IPS-20b (cell line): ENCODE data around the gene RHOA.
A peak's percentile ranks its signal among the peaks of the same experiment; 100 is the strongest.
"Not testable (repeated sequence)": the region's sequence is repeated elsewhere in the genome, so short reads cannot be mapped to it uniquely, and the experiment has no call there.

Source experiments
- H3K27ac ChIP-seq: one replicate; pipeline ENCODE4 v1.5.1; 2013; ENCODE audit warnings: low read length
- H3K27me3 ChIP-seq: 2 replicates; pipeline ENCODE4 v1.6.1; 2013; ENCODE audit warnings: mild to moderate bottlenecking, low read length, inconsistent platforms; ENCODE audit not compliant: insufficient read depth
- H3K36me3 ChIP-seq: 2 replicates; pipeline ENCODE4 v1.6.1; 2013; ENCODE audit warnings: low read depth, mild to moderate bottlenecking, inconsistent platforms, low read length, moderate library complexity; ENCODE audit not compliant: insufficient read depth
- H3K4me1 ChIP-seq: 2 replicates; pipeline ENCODE4 v1.6.1; 2013; ENCODE audit warnings: mild to moderate bottlenecking, control low read depth, inconsistent platforms, low read length, moderate library complexity; ENCODE audit not compliant: insufficient read depth
- H3K4me3 ChIP-seq: 2 replicates; pipeline ENCODE4 v1.5.1; 2013; ENCODE audit warnings: mild to moderate bottlenecking, low read length, inconsistent platforms
- H3K9ac ChIP-seq: 2 replicates; pipeline ENCODE4 v1.6.1; 2013; ENCODE audit warnings: low read depth, mild to moderate bottlenecking, inconsistent platforms, low read length, moderate library complexity
- H3K9me3 ChIP-seq: 2 replicates; pipeline ENCODE4 v1.6.1; 2013; ENCODE audit warnings: mild to moderate bottlenecking, low read depth, low read length, inconsistent platforms; ENCODE audit not compliant: insufficient read depth

RHOA gene

GRCh38 chr3:49339941-49340800 is 71.6 kb downstream of the RHOA start, which contains the start of gene USP4:
Gene USP4, minus strand, starts transcription at chr3:49340053. Its CDS starts 29 bp downstream, at chr3:49340024.
- Histone ChIP-seq H3K9me3 (no peaks in the 10 kb centered on the region), H3K36me3 (peaks cover 6% of the 10 kb centered on the region), H3K27me3 (no peaks in the 10 kb centered on the region), H3K4me1 (peaks cover 6% of the 10 kb centered on the region; the same call in 1 of the 2 replicates), H3K9ac (peak within 1 kb of the TSS; percentile 72), H3K4me3 (peak within 1 kb of the TSS; percentile 91), H3K27ac (peak within 1 kb of the TSS; percentile 68)

DNA sequence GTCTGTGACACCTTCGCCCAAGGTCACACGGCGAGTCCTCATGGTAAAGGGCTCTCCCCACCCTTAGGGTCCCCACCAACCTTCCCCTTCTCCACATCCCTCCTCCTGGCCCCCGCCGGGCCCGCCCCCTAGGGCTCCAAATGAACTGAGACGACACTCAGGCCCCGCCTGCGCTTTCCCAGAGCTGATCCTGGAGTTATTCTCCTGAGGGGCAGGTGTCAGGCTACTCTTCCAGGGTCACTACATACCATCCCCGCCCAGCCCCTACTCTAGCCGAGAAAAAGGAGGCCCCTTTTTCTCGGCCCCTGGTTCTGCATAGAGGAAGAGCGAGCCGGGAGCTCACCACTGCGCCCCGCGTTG is 72.2 kb downstream of the RHOA start:
- no peaks in the 10 kb centered on the region for H3K27me3 ChIP-seq
- peak overlapping the region; percentile 72; the same call in 1 of the 2 replicates for H3K9ac ChIP-seq
- no peaks in the 10 kb centered on the region for H3K9me3 ChIP-seq
- H3K27ac ChIP-seq, result peak overlapping the region; percentile 68
- peaks cover 6% of the 10 kb centered on the region; the same call in 1 of the 2 replicates for H3K4me1 ChIP-seq
- peaks cover 12% of the 10 kb centered on the region for H3K36me3 ChIP-seq
- H3K4me3 ChIP-seq, result peak overlapping the region; percentile 91

- peaks cover 43% of the 10 kb centered on the region for H3K36me3 ChIP-seq
- H3K4me3 ChIP-seq, result no peak overlapping the region
Measured at GRCh38 chr3:49333916-49334633, 77.7 kb downstream of the RHOA start.

GRCh38 chr3:49333091-49333490 is 78.7 kb downstream of the RHOA start:
- Histone ChIP-seq H3K36me3 (peaks cover 44% of the 10 kb centered on the region), H3K9me3 (no peaks in the 10 kb centered on the region), H3K27ac (no peak overlapping the region), H3K9ac (no peak overlapping the region), H3K4me3 (no peak overlapping the region), H3K4me1 (no peaks in the 10 kb centered on the region), H3K27me3 (no peaks in the 10 kb centered on the region)

More at GRCh38 chr3:49333916-49334633, 77.7 kb downstream of the RHOA start:
- H3K27ac ChIP-seq, result no peak overlapping the region
- H3K9ac ChIP-seq, result no peak overlapping the region
- H3K27me3 ChIP-seq, result no peaks in the 10 kb centered on the region
- no peaks in the 10 kb centered on the region for H3K4me1 ChIP-seq
- H3K9me3 ChIP-seq, result no peaks in the 10 kb centered on the region

DNA sequence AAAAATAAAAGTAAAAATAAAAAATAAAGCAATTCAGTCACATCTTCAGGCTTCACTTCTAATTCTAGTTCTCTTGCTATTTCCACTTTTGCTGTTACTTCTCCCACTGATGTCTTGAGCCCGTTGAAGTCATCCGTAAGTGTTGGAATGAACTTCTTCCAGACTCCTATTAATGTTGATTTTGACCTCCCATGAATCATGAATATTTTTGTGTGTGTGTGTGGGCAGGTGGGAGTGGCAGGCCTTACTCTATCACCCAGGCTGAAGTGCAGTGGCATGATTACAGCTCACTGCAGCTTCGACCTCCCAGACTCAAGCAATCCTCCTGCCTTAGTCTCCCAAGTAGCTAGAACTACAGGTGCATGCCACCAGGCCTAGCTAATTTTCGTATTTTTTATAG is 82.6 kb downstream of the RHOA start:
- no peak overlapping the region for H3K27ac ChIP-seq
- peaks cover 59% of the 10 kb centered on the region for H3K36me3 ChIP-seq
- H3K4me3 ChIP-seq, result no peak overlapping the region
- no peak overlapping the region for H3K9ac ChIP-seq
- H3K9me3 ChIP-seq, result no peaks in the 10 kb centered on the region
- no peaks in the 10 kb centered on the region for H3K27me3 ChIP-seq
- no peaks in the 10 kb centered on the region for H3K4me1 ChIP-seq

DNA sequence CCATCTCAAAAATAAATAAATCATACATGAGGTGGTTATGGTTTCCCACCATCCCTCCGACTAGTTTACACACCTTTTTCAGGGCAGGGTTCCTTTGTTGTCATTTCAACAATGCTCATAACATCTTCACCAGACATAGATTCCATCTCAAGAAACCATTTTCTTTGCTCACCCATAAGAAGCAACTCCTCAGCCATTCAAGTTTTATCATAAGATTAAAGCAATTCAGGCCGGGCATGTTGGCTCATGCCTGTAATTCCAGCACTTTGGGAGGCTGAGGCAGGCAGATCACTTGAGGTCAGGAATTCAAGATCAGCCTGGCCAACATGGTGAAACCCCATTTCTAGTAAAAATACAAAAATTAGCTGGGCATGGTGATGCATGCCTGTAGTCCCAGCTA is 83.4 kb downstream of the RHOA start:
- H3K4me1 ChIP-seq, H3K27ac ChIP-seq, H3K27me3 ChIP-seq, H3K4me3 ChIP-seq, H3K9me3 ChIP-seq, H3K9ac ChIP-seq: not testable (repeated sequence)
- H3K36me3 ChIP-seq, result peaks cover 59% of the 10 kb centered on the region

GRCh38 chr3:49327485-49327884 is 84.3 kb downstream of the RHOA start:
- Histone ChIP-seq H3K36me3 (peaks cover 59% of the 10 kb centered on the region), H3K27me3 (no peaks in the 10 kb centered on the region), H3K4me1 (no peaks in the 10 kb centered on the region), H3K27ac (no peak overlapping the region), H3K4me3 (no peak overlapping the region), H3K9ac (no peak overlapping the region), H3K9me3 (no peaks in the 10 kb centered on the region)

DNA sequence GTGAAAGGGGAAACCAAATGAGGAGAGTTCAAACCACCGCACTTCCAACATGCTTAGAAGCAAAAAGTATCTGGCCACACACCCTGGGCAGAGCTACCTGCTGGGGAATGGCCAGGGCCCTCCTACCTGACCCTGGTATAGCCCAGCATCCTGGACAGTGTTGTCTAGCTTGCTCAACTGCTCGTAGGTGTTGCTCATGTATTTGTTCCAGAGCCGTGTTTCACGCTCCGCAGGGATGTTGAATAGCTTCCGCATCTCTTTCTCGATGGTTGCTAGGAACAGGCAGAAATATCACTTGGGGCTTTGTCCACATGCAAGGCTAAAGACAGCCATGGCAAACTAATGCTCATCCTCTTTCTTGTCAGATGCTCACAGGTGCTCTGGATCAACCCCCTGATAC is 87.0 kb downstream of the RHOA start:
- H3K9ac ChIP-seq, result no peak overlapping the region
- no peaks in the 10 kb centered on the region for H3K27me3 ChIP-seq
- no peak overlapping the region for H3K27ac ChIP-seq
- no peaks in the 10 kb centered on the region for H3K9me3 ChIP-seq
- no peaks in the 10 kb centered on the region for H3K4me1 ChIP-seq
- no peak overlapping the region for H3K4me3 ChIP-seq
- peaks cover 75% of the 10 kb centered on the region for H3K36me3 ChIP-seq

GRCh38 chr3:49316696-49317457 is 94.9 kb downstream of the RHOA start:
- no peak overlapping the region for H3K9ac ChIP-seq

DNA sequence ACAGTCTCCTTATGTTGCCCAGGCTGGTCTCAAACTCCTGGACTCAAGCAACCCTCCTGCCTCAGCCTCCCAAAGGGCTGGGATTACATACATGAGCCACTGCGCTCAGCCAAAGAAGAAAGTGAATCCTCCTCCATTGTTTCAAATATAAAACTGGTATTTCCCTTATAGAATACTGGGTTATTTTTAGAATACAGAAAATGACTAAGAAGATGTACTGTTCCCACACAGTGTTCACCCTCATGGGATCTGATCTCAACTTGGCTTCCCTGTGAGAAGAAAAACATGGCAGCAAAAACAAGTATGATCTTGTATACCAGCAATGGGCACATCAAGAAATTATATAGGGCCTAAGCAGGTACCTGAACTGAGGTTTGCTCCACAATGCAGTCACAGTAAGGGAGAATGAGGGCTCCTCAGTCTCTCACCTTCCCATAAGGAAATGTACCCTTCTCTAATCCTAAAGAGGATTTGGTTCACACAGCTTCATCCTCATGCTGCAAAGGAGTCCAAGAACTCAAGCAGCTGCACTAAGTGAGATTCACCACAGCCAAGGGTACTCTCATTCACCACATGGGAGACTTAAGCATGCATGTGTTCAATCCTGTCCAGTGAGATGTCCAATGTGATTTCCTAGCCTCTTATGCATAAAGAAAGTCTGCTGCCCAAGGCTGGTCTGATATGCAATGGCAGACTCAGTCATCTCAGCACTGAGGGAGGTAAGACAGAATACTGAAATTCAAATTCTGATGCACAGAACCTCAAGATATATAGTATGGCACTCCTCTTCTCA is 97.7 kb downstream of the RHOA start:
- H3K27ac ChIP-seq, result no peak overlapping the region
- no peaks in the 10 kb centered on the region for H3K9me3 ChIP-seq
- no peak overlapping the region for H3K9ac ChIP-seq
- H3K27me3 ChIP-seq, result no peaks in the 10 kb centered on the region
- H3K36me3 ChIP-seq, result peaks cover 34% of the 10 kb centered on the region
- no peak overlapping the region for H3K4me3 ChIP-seq
- H3K4me1 ChIP-seq, result no peaks in the 10 kb centered on the region

More at GRCh38 chr3:49316696-49317457, 94.9 kb downstream of the RHOA start:
- Histone ChIP-seq H3K4me1 (no peaks in the 10 kb centered on the region), H3K36me3 (peaks cover 38% of the 10 kb centered on the region), H3K4me3 (no peak overlapping the region), H3K27me3 (no peaks in the 10 kb centered on the region), H3K27ac (no peak overlapping the region), H3K9me3 (no peaks in the 10 kb centered on the region)

- Histone ChIP-seq H3K27ac (no peak overlapping the region), H3K9me3 (no peaks in the 10 kb centered on the region), H3K27me3 (no peaks in the 10 kb centered on the region), H3K4me1 (no peaks in the 10 kb centered on the region), H3K4me3 (no peak overlapping the region), H3K9ac (no peak overlapping the region), H3K36me3 (peaks cover 37% of the 10 kb centered on the region)
Measured at GRCh38 chr3:49311283-49311682, 100.5 kb downstream of the RHOA start.
